Sigmoid colon (tissue), 3 donors: ENCODE measurements around the gene AATF.

Source experiments
- POLR2A ChIP-seq, 2 donors: fragments of 450-650 bp; IDR thresholded peaks; one replicate each; pipeline ENCODE4 v1.6.1; 2016; ENCODE audit warnings: antibody characterized with exemption in 2 of 2, mild to moderate bottlenecking in 2 of 2, moderate library complexity in 2 of 2
- TF ChIP-seq, protein P1 (sequence below), 4 experiments: fragments of 450-650 bp in 3 of 4; fragments of 200-600 bp in 1 of 4; IDR thresholded peaks; one replicate each; pipeline ENCODE4 v1.5.1; 2016 to 2019; ENCODE audit warnings: antibody characterized with exemption in 4 of 4, mild to moderate bottlenecking in 3 of 4, moderate library complexity in 2 of 4

DNA sequence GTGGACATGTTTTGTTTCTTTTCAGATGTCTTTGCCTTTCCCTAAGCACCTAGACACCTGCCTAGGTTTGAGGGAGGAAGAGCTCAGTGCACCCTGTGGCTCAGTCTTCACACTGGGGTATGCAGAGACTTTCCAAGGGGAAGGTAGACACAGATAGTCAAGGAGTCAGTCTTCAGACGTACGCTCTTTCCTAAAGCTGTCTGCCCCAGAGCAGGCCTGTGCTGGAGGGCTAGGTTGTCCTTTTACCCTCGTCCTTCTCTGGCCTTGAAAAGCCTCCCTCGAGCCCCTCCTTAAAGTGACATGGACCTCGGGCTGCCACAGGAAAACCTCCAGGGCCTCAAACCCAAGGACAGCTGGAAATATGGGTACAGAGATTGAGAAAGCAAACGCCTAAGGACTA is 103.7 kb downstream of the AATF start:
- TF ChIP-seq, protein P1, sequence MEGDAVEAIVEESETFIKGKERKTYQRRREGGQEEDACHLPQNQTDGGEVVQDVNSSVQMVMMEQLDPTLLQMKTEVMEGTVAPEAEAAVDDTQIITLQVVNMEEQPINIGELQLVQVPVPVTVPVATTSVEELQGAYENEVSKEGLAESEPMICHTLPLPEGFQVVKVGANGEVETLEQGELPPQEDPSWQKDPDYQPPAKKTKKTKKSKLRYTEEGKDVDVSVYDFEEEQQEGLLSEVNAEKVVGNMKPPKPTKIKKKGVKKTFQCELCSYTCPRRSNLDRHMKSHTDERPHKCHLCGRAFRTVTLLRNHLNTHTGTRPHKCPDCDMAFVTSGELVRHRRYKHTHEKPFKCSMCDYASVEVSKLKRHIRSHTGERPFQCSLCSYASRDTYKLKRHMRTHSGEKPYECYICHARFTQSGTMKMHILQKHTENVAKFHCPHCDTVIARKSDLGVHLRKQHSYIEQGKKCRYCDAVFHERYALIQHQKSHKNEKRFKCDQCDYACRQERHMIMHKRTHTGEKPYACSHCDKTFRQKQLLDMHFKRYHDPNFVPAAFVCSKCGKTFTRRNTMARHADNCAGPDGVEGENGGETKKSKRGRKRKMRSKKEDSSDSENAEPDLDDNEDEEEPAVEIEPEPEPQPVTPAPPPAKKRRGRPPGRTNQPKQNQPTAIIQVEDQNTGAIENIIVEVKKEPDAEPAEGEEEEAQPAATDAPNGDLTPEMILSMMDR (IDR thresholded peaks at IDR 0.05) = no peak
- no peak for TF ChIP-seq POLR2A (IDR thresholded peaks at IDR 0.05)
